Measurements from ENCODE around the gene RNF25. TPM values are rescaled to one million over a fixed set of nuclear protein-coding genes. Genes with fewer than 3 reads are reported as not detected.

The RNF25 gene
- total RNA-seq, 1 donor from 2014 or later = 44.7 TPM

- no peaks in the 10 kb centered on the region for H3K79me2 ChIP-seq (ENCODE audit: insufficient read depth, low read length)
- H3K4me3 Mint-ChIP-seq (ENCODE audit: unreplicated experiment) = no peak overlapping the region
- no peaks in the 10 kb centered on the region for H3K27me3 ChIP-seq (ENCODE audit: insufficient read depth, low read length)
- peaks cover 3% of the 10 kb centered on the region for H3K4me1 Mint-ChIP-seq (ENCODE audit: low read depth, unreplicated experiment)
- no peaks in the 10 kb centered on the region for H4K20me1 ChIP-seq (ENCODE audit: insufficient read depth, low read length)
- H3K4me3 ChIP-seq (ENCODE audit: insufficient read depth, low read depth, low read length) = no peak overlapping the region
- TF ChIP-seq EZH2 (IDR thresholded peaks at IDR 0.05; ENCODE audit: insufficient read depth, low read length) (no peak), CTCF (IDR thresholded peaks at IDR 0.05; ENCODE audit: insufficient read depth, low read depth, low read length) (no peak)
- no peak overlapping the region for H3K27ac ChIP-seq (ENCODE audit: low read depth, low read length)
- H2AFZ ChIP-seq (ENCODE audit: low read depth, low read length) = no peak overlapping the region
- no peaks in the 10 kb centered on the region for H3K4me1 ChIP-seq (ENCODE audit: insufficient read depth, low read length)
- H3K4me2 ChIP-seq (ENCODE audit: low read length) = no peak overlapping the region
- H3K9me3 ChIP-seq (ENCODE audit: insufficient read depth, low read depth, low read length) = no peaks in the 10 kb centered on the region
- H3K36me3 ChIP-seq (ENCODE audit: insufficient read depth, low read length) = peaks cover 20% of the 10 kb centered on the region
- H3K9me3 Mint-ChIP-seq (ENCODE audit: unreplicated experiment) = no peaks in the 10 kb centered on the region
- H3K27me3 Mint-ChIP-seq (ENCODE audit: low read depth, unreplicated experiment) = no peaks in the 10 kb centered on the region
- H3K27ac Mint-ChIP-seq (ENCODE audit: unreplicated experiment) = peak overlapping the region; percentile 42
- no peak overlapping the region for H3K9ac ChIP-seq (ENCODE audit: low read length)
- DNase-seq (ENCODE audit: low read depth) = no peak
- peaks cover 16% of the 10 kb centered on the region for H3K36me3 Mint-ChIP-seq (ENCODE audit: low read depth, unreplicated experiment)
- FAIRE-seq = no peak
Measured at GRCh38 chr2:218679119-218679518, 7.3 kb upstream of the RNF25 start.

GRCh38 chr2:218671097-218671653 is 627 bp downstream of the RNF25 start:
- TF ChIP-seq EZH2 (IDR thresholded peaks at IDR 0.05; ENCODE audit: insufficient read depth, low read length) (no peak), CTCF (IDR thresholded peaks at IDR 0.05; ENCODE audit: insufficient read depth, low read depth, low read length) (no peak)
- H3K79me2 ChIP-seq (ENCODE audit: insufficient read depth, low read length) = peaks cover 37% of the 10 kb centered on the region
- peaks cover 32% of the 10 kb centered on the region for H4K20me1 ChIP-seq (ENCODE audit: insufficient read depth, low read length)
- H3K36me3 Mint-ChIP-seq (ENCODE audit: low read depth, unreplicated experiment) = peaks cover 7% of the 10 kb centered on the region
- H3K27me3 ChIP-seq (ENCODE audit: insufficient read depth, low read length) = no peaks in the 10 kb centered on the region
- H3K27ac Mint-ChIP-seq (ENCODE audit: unreplicated experiment) = peak overlapping the region; percentile 99
- H3K9me3 ChIP-seq (ENCODE audit: insufficient read depth, low read depth, low read length) = no peaks in the 10 kb centered on the region
- H3K9me3 Mint-ChIP-seq (ENCODE audit: unreplicated experiment) = no peaks in the 10 kb centered on the region
- peak overlapping the region; percentile 98 for H3K4me2 ChIP-seq (ENCODE audit: low read length)
- H3K4me1 Mint-ChIP-seq (ENCODE audit: low read depth, unreplicated experiment) = peaks cover 8% of the 10 kb centered on the region
- peaks cover 9% of the 10 kb centered on the region for H3K4me1 ChIP-seq (ENCODE audit: insufficient read depth, low read length)
- H3K27me3 Mint-ChIP-seq (ENCODE audit: low read depth, unreplicated experiment) = no peaks in the 10 kb centered on the region
- FAIRE-seq (no peak), DNase-seq (ENCODE audit: low read depth) (peak; percentile 18)
- H3K4me3 Mint-ChIP-seq (ENCODE audit: unreplicated experiment) = peak overlapping the region; percentile 99
- H2AFZ ChIP-seq (ENCODE audit: low read depth, low read length) = peak overlapping the region; percentile 82
- peak overlapping the region; percentile 87 for H3K9ac ChIP-seq (ENCODE audit: low read length)
- peaks cover 23% of the 10 kb centered on the region for H3K36me3 ChIP-seq (ENCODE audit: insufficient read depth, low read length)
- H3K27ac ChIP-seq (ENCODE audit: low read depth, low read length) = peak overlapping the region; percentile 73
- peak overlapping the region; percentile 94 for H3K4me3 ChIP-seq (ENCODE audit: insufficient read depth, low read depth, low read length)

- H3K27ac ChIP-seq (ENCODE audit: low read depth, low read length) = no peak overlapping the region
- no peak overlapping the region for H3K4me3 Mint-ChIP-seq (ENCODE audit: unreplicated experiment)
- TF ChIP-seq CTCF (IDR thresholded peaks at IDR 0.05; ENCODE audit: insufficient read depth, low read depth, low read length) (no peak), EZH2 (IDR thresholded peaks at IDR 0.05; ENCODE audit: insufficient read depth, low read length) (no peak)
- no peaks in the 10 kb centered on the region for H3K27me3 ChIP-seq (ENCODE audit: insufficient read depth, low read length)
- peaks cover 3% of the 10 kb centered on the region for H3K4me1 Mint-ChIP-seq (ENCODE audit: low read depth, unreplicated experiment)
- H3K27ac Mint-ChIP-seq (ENCODE audit: unreplicated experiment) = peak overlapping the region; percentile 45
- no peaks in the 10 kb centered on the region for H3K9me3 Mint-ChIP-seq (ENCODE audit: unreplicated experiment)
- H3K4me3 ChIP-seq (ENCODE audit: insufficient read depth, low read depth, low read length) = no peak overlapping the region
- H3K36me3 ChIP-seq (ENCODE audit: insufficient read depth, low read length) = peaks cover 49% of the 10 kb centered on the region
- no peaks in the 10 kb centered on the region for H3K27me3 Mint-ChIP-seq (ENCODE audit: low read depth, unreplicated experiment)
- no peaks in the 10 kb centered on the region for H3K9me3 ChIP-seq (ENCODE audit: insufficient read depth, low read depth, low read length)
- H3K9ac ChIP-seq (ENCODE audit: low read length) = no peak overlapping the region
- peaks cover 32% of the 10 kb centered on the region for H4K20me1 ChIP-seq (ENCODE audit: insufficient read depth, low read length)
- H3K79me2 ChIP-seq (ENCODE audit: insufficient read depth, low read length) = peaks cover 32% of the 10 kb centered on the region
- peaks cover 10% of the 10 kb centered on the region for H3K36me3 Mint-ChIP-seq (ENCODE audit: low read depth, unreplicated experiment)
- DNase-seq (ENCODE audit: low read depth) (no peak), FAIRE-seq (no peak)
- no peak overlapping the region for H2AFZ ChIP-seq (ENCODE audit: low read depth, low read length)
- peaks cover 5% of the 10 kb centered on the region for H3K4me1 ChIP-seq (ENCODE audit: insufficient read depth, low read length)
- no peak overlapping the region for H3K4me2 ChIP-seq (ENCODE audit: low read length)
Measured at GRCh38 chr2:218664653-218665052, 7.1 kb downstream of the RNF25 start.
